Activated B cell treated with CpG ODN at 0.5 μM for 24 hours (primary cell): ENCODE measurements around the gene FAM131A. TPM values are rescaled to one million over a fixed set of nuclear protein-coding genes. Genes with fewer than 3 reads are reported as not detected.

Experiments
- ATAC-seq: fragments of 200-7000 bp; cut with Tn5 transposase; one replicate; pipeline ENCODE4 v1.10.0; 2021; ENCODE audit warnings: low read depth, mild to moderate bottlenecking, moderate library complexity
- CTCF ChIA-PET: fragments of 350-600 bp; sonication (Branson Sonifier 250); formaldehyde crosslinking; loops from one replicate; lab custom pipeline; 2021; ENCODE audit warnings: antibody characterized with exemption; lab: Charles Lee
- POLR2A ChIA-PET: fragments of 350-600 bp; sonication (Branson Sonifier 250); formaldehyde crosslinking; loops from one replicate; lab custom pipeline; 2021; ENCODE audit warnings: antibody characterized with exemption; lab: Charles Lee
- DNase-seq: peaks from one replicate; pipeline ENCODE4 v3.0.0; 2022
- H3K27ac Mint-ChIP-seq: one replicate; pipeline ENCODE4 v1.8.0; 2020; ENCODE audit warnings: mixed read lengths
- H3K27me3 Mint-ChIP-seq: one replicate; pipeline ENCODE4 v1.8.0; 2021; ENCODE audit warnings: mixed read lengths
- H3K36me3 Mint-ChIP-seq: one replicate; pipeline ENCODE4 v1.8.0; 2021; ENCODE audit warnings: low read depth, mixed read lengths
- H3K4me1 Mint-ChIP-seq: one replicate; pipeline ENCODE4 v1.8.0; 2021; ENCODE audit warnings: mixed read lengths
- H3K4me3 Mint-ChIP-seq: one replicate; pipeline ENCODE4 v1.8.0; 2020; ENCODE audit warnings: mild to moderate bottlenecking, mixed read lengths
- H3K9me3 Mint-ChIP-seq: one replicate; pipeline ENCODE4 v1.8.0; 2020; ENCODE audit warnings: mixed read lengths
- CTCF ChIP-seq: fragments of 200-600 bp; IDR thresholded peaks from one replicate; pipeline ENCODE4 v1.8.0; 2022; ENCODE audit warnings: antibody characterized with exemption, mild to moderate bottlenecking
- intact Hi-C: fragments of 100-400 bp; cut with micrococcal nuclease; formaldehyde crosslinking; loops from one replicate; pipeline ENCODE4 v1.15.1; 2024
- total RNA-seq: library from RNA; stranded (reverse); gene quantifications from 2 replicates; pipeline ENCODE4 v1.2.3, GENCODE V29; 2022

FAM131A gene
- total RNA-seq, 1 donor from 2014 or later = 5.3 TPM

- CTCF ChIA-PET = interaction anchor here (0.9 to 2.0 kb wide), 6 partner anchors 10 to 160 kb away, joined by 3 to 24 read pairs (median 5); no protein-coding TSS in a partner anchor
- TF ChIP-seq CTCF = no peak
- ATAC-seq (peak; percentile 87), DNase-seq (peak; percentile 57)
- no peaks in the 10 kb centered on the region for H3K9me3 Mint-ChIP-seq
- no peaks in the 10 kb centered on the region for H3K27me3 Mint-ChIP-seq
- no peaks in the 10 kb centered on the region for H3K4me1 Mint-ChIP-seq
- H3K27ac Mint-ChIP-seq = no peak overlapping the region
- H3K4me3 Mint-ChIP-seq = no peak overlapping the region
- no peaks in the 10 kb centered on the region for H3K36me3 Mint-ChIP-seq
- intact Hi-C loops = loop anchor here (1.0 kb wide), 3 partner anchors 9 to 190 kb away; no protein-coding TSS in a partner anchor
- POLR2A ChIA-PET = interaction anchor here (1.0 kb wide), 2 partner anchors 16 to 39 kb away, joined by 3 read pairs; no protein-coding TSS in a partner anchor
These were observed 16.8 kb downstream of the FAM131A start for GRCh38 chr3:184354121-184354728.

GRCh38 chr3:184354754-184355153 lies 17.4 kb downstream of the FAM131A start:
- no peaks in the 10 kb centered on the region for H3K27me3 Mint-ChIP-seq
- H3K4me1 Mint-ChIP-seq = no peaks in the 10 kb centered on the region
- no peaks in the 10 kb centered on the region for H3K9me3 Mint-ChIP-seq
- DNase-seq (no peak), ATAC-seq (no peak)
- intact Hi-C loops = loop anchor here (1.0 kb wide), 3 partner anchors 9 to 190 kb away; no protein-coding TSS in a partner anchor
- H3K4me3 Mint-ChIP-seq = no peak overlapping the region
- ChIA-PET CTCF (interaction anchor here (0.9 to 1.9 kb wide), 2 partner anchors 157 to 160 kb away, joined by 5 to 24 read pairs; no protein-coding TSS in a partner anchor), POLR2A (no interaction called here)
- no peak overlapping the region for H3K27ac Mint-ChIP-seq
- H3K36me3 Mint-ChIP-seq = no peaks in the 10 kb centered on the region
- TF ChIP-seq CTCF = no peak

- no peaks in the 10 kb centered on the region for H3K36me3 Mint-ChIP-seq
- H3K4me1 Mint-ChIP-seq = peaks cover 2% of the 10 kb centered on the region
- no peaks in the 10 kb centered on the region for H3K27me3 Mint-ChIP-seq
- H3K9me3 Mint-ChIP-seq = no peaks in the 10 kb centered on the region
- DNase-seq (no peak), ATAC-seq (no peak)
- ChIA-PET POLR2A (no interaction called here), CTCF (interaction anchor here (0.6 to 0.9 kb wide), 2 partner anchors 156 to 187 kb away, joined by 5 to 6 read pairs; no protein-coding TSS in a partner anchor)
- intact Hi-C loops = no loop called here
- TF ChIP-seq CTCF = no peak
- H3K4me3 Mint-ChIP-seq = no peak overlapping the region
- H3K27ac Mint-ChIP-seq = no peak overlapping the region
These were observed 18.1 kb downstream of the FAM131A start for GRCh38 chr3:184355261-184356040.

- ChIA-PET CTCF (interaction anchor here (0.6 kb wide), 1 partner anchor 222 kb away, joined by 5 read pairs; no protein-coding TSS in a partner anchor), POLR2A (no interaction called here)
- Mint-ChIP-seq H3K4me3 (no peak overlapping the region), H3K36me3 (peaks cover 4% of the 10 kb centered on the region), H3K27ac (no peak overlapping the region), H3K4me1 (peaks cover 8% of the 10 kb centered on the region), H3K27me3 (no peaks in the 10 kb centered on the region), H3K9me3 (no peaks in the 10 kb centered on the region)
- TF ChIP-seq CTCF = no peak
- intact Hi-C loops = no loop called here
- no peak for ATAC-seq
- no peak for DNase-seq
These were observed 20.1 kb downstream of the FAM131A start for GRCh38 chr3:184357248-184358123.
